Subcutaneous adipose tissue (tissue), 4 donors: ENCODE results near the gene RTL10. TPM values are rescaled to one million over a fixed set of nuclear protein-coding genes. Genes with fewer than 3 reads are reported as not detected.

ENCODE experiments used
- total RNA-seq, 4 donors: library from RNA; depleted of rRNA; stranded (reverse); fragments of >200 nt; gene quantifications; one replicate each; pipeline ENCODE4 v1.1.0, GENCODE V29; 2016
- TF ChIP-seq, protein P1 (sequence below): fragments of 450-650 bp; IDR thresholded peaks from one replicate; pipeline ENCODE4 v1.5.1; 2016; ENCODE audit warnings: low read depth, mild to moderate bottlenecking, control low read depth, antibody characterized with exemption, moderate library complexity

RTL10 gene
- total RNA-seq, 4 donors from 2014 or later = 4.1 to 11.9 (median 6.7) TPM

DNA sequence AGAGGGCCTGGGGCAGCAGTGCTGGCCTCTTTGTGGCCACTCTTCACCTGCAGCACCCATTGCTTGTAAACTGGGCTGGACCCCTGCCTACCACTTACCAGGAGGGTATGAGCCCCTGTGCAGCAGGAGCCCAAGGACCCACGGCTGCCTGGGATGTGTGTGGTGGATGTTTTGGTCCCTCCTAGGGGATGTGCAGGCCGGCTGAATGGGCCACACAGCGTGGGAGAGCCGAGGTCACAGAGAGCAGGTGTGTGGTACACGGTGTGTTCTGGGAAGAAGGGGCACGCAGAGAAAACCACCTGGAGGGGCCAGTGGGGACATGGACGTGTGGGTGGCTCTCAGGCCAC lies 19.3 kb upstream of the RTL10 start:
- TF ChIP-seq, protein P1, sequence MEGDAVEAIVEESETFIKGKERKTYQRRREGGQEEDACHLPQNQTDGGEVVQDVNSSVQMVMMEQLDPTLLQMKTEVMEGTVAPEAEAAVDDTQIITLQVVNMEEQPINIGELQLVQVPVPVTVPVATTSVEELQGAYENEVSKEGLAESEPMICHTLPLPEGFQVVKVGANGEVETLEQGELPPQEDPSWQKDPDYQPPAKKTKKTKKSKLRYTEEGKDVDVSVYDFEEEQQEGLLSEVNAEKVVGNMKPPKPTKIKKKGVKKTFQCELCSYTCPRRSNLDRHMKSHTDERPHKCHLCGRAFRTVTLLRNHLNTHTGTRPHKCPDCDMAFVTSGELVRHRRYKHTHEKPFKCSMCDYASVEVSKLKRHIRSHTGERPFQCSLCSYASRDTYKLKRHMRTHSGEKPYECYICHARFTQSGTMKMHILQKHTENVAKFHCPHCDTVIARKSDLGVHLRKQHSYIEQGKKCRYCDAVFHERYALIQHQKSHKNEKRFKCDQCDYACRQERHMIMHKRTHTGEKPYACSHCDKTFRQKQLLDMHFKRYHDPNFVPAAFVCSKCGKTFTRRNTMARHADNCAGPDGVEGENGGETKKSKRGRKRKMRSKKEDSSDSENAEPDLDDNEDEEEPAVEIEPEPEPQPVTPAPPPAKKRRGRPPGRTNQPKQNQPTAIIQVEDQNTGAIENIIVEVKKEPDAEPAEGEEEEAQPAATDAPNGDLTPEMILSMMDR = no peak

DNA sequence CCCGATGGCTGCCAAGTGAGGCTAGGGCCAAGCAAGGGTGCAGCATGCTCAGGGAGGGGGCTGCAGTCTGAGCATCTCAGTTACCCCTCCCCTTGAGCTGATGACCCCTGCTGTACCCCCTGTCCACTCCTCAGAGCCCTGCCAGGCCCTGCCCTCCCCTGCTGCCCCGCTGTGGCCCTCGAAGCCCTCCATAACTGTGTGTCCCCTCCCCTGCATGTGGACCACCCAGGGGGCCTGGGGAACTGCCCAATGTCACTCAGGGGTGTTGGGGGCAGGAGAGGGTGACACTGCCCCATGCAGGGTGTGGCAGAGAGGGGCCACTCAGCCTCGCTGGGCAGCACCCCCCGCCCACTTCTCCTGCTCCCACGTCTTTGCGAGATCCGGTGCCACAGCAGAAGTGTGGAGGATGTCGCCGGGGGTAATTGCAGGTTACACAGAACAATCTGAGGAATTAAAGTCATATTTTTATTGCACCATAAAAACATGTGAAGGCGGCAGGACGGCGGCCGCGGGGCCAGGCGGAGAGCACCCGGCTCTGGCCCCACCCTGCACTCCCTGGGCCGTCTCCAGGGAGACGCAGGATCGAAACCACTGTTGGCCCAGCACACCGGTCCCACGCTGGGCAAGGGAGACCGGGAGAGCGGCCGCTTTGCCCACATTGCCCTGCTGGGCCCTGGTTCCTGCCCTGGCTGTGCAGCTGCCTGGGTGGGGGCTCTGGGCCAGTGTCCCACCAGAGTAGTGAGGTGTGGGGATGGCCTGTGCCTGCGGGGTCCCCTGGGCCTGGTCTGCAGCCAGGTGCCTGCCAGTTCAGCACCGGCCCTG lies 18.7 kb upstream of the RTL10 start:
- TF ChIP-seq, protein P1 = no peak

DNA sequence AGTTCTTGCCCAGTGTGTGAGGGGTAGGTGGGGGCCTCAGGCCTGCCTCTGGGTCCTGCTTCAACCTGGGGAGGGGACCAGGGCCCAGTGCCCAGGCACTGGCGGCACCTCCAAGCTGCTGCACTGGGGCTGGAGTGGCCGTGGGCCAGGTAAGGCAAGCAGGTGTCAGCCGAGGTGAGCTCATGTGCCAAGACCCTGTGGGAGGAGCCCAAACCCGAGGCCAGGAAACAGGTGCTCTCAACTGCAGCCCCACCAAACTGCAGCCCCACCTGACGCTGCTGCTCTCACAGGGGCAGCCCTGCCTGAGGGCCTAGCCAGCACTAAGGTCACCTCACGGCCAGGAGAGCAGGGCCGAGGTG lies 18.1 kb upstream of the RTL10 start:
- TF ChIP-seq, protein P1 = no peak

DNA sequence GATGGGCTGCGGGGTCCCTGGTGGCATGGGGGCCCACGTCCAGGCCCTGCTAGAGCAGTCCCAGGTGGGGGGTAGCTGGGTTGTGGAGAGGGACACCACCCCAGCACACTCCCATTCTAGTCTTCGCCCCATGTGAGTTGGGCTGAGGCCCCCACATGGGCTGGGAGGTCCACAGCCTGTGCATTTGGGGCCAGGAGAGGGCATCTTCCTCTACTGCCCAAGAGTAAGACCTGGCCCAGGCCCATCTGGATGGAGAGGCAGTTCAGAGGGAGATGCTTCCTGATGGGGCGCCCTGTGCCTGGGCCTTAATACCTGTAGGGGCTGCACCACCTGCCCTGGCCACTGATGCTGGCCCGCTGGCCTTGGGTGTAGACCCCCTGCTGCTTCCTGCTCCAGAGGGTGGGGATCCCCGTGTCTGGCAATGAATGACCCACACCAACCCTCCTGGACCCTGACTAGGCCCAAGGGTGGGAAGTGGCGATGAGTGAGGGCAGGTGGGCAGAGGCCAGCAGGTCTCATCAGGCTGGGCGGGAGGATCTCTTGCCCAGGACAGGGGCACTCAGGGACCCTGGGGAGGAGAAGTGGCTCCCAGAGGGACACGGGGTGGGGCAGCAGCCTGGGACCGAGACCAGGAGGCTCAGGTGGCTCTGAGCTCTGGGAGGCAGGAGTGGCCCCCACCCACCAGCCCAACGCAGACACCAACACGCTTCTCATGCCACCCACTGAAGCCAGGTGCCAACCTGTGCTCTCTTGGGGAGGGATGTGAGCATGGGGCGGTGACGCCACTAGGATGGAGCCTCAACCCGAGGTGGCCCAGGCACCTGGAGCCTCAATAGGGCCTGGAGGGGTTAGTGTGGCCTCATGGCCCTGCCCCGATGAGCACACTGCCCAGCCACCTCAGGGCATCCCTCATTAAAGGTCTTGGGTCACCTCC lies 17.4 kb upstream of the RTL10 start:
- TF ChIP-seq, protein P1 = no peak

DNA sequence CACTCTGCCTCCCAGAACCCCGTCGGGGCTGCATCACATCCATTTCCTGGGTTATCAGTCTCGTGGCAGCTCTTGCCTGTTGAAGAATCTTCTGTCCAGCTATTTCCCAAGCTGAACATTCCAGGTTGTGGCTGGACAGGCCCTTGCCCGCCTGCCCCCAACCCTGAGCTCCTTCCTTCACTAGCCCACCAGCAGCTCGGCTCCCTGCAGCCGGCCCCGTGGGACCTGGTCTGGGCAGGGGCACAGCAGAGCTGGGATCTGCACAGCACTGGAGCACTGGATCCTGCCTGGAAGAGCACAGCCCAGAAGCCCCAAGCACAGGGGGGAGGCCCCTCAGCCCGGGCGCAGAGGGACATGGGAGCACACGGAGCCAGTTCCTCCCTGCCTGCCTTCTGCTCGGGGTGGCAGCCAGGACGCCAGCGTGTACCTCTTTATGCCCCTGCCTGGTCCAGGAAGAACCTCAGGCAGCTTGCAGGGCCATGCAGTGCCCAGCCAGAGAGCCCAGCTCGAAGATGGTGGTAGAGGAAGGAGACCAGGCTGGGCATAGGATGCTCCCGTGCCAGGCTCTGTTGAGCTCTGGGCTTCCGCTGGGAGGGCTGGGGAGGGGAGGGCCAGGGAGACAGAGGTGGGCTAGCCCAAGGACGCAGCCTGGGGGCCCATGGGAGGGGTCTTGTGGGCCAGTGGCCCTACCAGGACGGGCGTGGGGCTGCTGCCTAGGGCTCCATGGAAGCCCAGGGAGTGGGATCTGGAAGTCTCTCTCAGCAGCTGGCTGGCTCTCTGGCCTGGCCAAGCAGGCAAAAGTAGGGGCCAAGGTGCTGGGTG lies 16.6 kb upstream of the RTL10 start:
- TF ChIP-seq, protein P1 = no peak

DNA sequence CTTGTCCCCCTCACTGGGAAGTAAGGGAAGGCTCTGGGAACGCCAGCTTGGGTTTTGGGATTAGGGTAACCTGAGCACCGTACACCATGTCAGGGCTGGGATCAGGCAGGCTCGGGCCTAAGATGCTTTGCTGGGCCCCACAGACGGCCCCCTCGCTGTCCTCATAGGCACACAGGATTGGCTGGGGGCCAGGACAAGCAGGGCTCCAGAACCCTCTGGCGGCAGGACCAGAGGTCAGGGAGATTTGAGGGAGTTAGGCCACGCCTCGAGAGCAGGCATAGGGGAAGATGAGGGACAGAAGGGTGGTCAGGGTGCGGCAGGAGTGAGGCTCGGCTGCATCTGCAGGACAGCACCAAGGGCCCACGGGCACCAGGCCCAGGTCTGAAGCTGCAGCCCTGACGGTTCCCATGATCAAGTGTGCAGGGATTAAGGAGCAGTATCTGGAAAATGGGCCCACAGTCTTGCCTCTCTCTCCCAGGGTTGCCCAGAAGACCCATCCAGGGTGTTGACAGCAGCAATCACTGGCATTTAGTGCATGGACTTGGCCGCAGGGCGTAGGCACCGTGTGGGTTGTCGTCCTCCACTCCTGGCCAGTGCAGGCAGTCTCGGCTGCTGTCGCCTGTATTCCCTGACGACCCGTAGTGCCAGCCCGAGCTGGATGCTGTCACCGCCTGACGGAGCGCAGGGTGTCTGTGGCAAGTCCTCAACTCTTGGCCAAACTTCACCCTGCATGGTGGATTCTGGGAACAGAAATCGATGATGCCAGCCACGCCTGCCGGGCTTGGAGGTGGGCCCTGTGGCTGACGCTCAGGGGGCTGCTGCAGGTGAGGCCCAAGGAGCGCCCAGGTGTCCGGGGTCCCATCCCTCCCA lies 15.7 kb upstream of the RTL10 start:
- TF ChIP-seq, protein P1 = no peak
